IMR-90 (cell line): ENCODE data around the gene SLC8A3. TPM values are rescaled to one million over a fixed set of nuclear protein-coding genes. Genes with fewer than 3 reads are reported as not detected.

Experiments
- ATAC-seq: fragments of 200-7000 bp; cut with Tn5 transposase; 2 replicates; pipeline ENCODE4 v1.9.1; 2020; ENCODE audit warnings: low read depth, mild to moderate bottlenecking, moderate library complexity
- BruUV-seq: library from RNA; stranded (reverse); fragments of 400-500 nt; replicated peaks from 2 replicates; lab custom pipeline; 2021; lab: Mats Ljungman, UMichigan
- CTCF ChIA-PET: fragments of 300-600 bp; formaldehyde crosslinking; extraction: SDS; loops from one replicate; lab custom pipeline; 2021; ENCODE audit warnings: antibody characterized with exemption; lab: Yijun Ruan, JAX
- POLR2A ChIA-PET: fragments of 300-600 bp; sonication (Branson Sonifier 250); formaldehyde crosslinking; loops from one replicate; lab custom pipeline; 2022; ENCODE audit warnings: antibody characterized with exemption; ENCODE audit not compliant: unreplicated experiment; lab: Charles Lee
- DNase-seq: peaks from one replicate; pipeline ENCODE4 v3.0.0; 2013
- H2AFZ ChIP-seq: replicated peaks from 2 replicates; pipeline ENCODE3; 2013; ENCODE audit warnings: low read length, mild to moderate bottlenecking; ENCODE audit not compliant: poor library complexity
- H2AK5ac ChIP-seq: 2 replicates; pipeline ENCODE4 v1.6.1; 2013; ENCODE audit warnings: low read depth, low read length, inconsistent platforms
- H2AK9ac ChIP-seq: replicated peaks from 2 replicates; pipeline ENCODE3; 2013; ENCODE audit warnings: mild to moderate bottlenecking, low read depth, low read length, moderate library complexity; ENCODE audit not compliant: poor library complexity
- H2BK120ac ChIP-seq: 2 replicates; pipeline ENCODE4 v1.6.1; 2013; ENCODE audit warnings: low read depth, low read length, inconsistent platforms
- H2BK15ac ChIP-seq: 3 replicates; pipeline ENCODE4 v1.6.1; 2013; ENCODE audit warnings: low read depth, low read length, inconsistent platforms
- H2BK20ac ChIP-seq: 2 replicates; pipeline ENCODE4 v1.6.1; 2013; ENCODE audit warnings: low read depth, mild to moderate bottlenecking, inconsistent platforms, low read length, moderate library complexity
- H2BK5ac ChIP-seq: 2 replicates; pipeline ENCODE4 v1.6.1; 2013; ENCODE audit warnings: mild to moderate bottlenecking, low read depth, low read length, inconsistent platforms; ENCODE audit not compliant: poor library complexity, severe bottlenecking
- H3K14ac ChIP-seq: replicated peaks from 2 replicates; pipeline ENCODE4 v1.6.1; 2013; ENCODE audit warnings: low read depth, low read length, inconsistent platforms
- H3K18ac ChIP-seq: 2 replicates; pipeline ENCODE4 v1.6.1; 2013; ENCODE audit warnings: low read depth, low read length, control low read depth
- H3K23ac ChIP-seq: 2 replicates; pipeline ENCODE4 v1.6.1; 2013; ENCODE audit warnings: low read depth, low read length, inconsistent platforms
- H3K27ac ChIP-seq: 2 replicates; pipeline ENCODE4 v1.5.1; 2013; ENCODE audit warnings: mild to moderate bottlenecking, control low read depth, low read length; ENCODE audit not compliant: insufficient read depth
- H3K27me3 ChIP-seq: 2 replicates; pipeline ENCODE4 v1.6.1; 2013; ENCODE audit warnings: low read length; ENCODE audit not compliant: control insufficient read depth, insufficient read depth
- H3K36me3 ChIP-seq: 2 replicates; pipeline ENCODE4 v1.6.1; 2013; ENCODE audit warnings: low read length, mixed read lengths; ENCODE audit not compliant: control insufficient read depth, insufficient read depth
- H3K4ac ChIP-seq: 2 replicates; pipeline ENCODE4 v1.6.1; 2013; ENCODE audit warnings: low read depth, low read length, inconsistent platforms
- H3K4me1 ChIP-seq: 2 replicates; pipeline ENCODE4 v1.6.1; 2013; ENCODE audit warnings: low read length, mixed read lengths; ENCODE audit not compliant: control insufficient read depth, insufficient read depth
- H3K4me2 ChIP-seq: 2 replicates; pipeline ENCODE4 v1.6.1; 2013; ENCODE audit warnings: low read depth, mild to moderate bottlenecking, control low read depth, low read length, moderate library complexity
- H3K4me3 ChIP-seq: 2 replicates; pipeline ENCODE4 v1.5.1; 2013; ENCODE audit warnings: low read depth, mild to moderate bottlenecking, control low read depth, low read length, moderate library complexity; ENCODE audit not compliant: insufficient read depth
- H3K56ac ChIP-seq: 2 replicates; pipeline ENCODE4 v1.6.1; 2013; ENCODE audit warnings: low read length, inconsistent platforms; ENCODE audit not compliant: insufficient read depth; ENCODE audit errors: extremely low read depth
- H3K79me1 ChIP-seq, 2 experiments: 2 replicates each; pipeline ENCODE4 v1.6.1; 2013; ENCODE audit warnings: low read length in 2 of 2, inconsistent platforms in 1 of 2, low read depth in 1 of 2
- H3K9ac ChIP-seq: 2 replicates; pipeline ENCODE4 v1.6.1; 2013; ENCODE audit warnings: low read depth, low read length, control low read depth
- H3K9me1 ChIP-seq: 2 replicates; pipeline ENCODE4 v1.6.1; 2013; ENCODE audit warnings: low read length, inconsistent platforms; ENCODE audit not compliant: insufficient read depth
- H3K9me3 ChIP-seq: 2 replicates; pipeline ENCODE4 v1.6.1; 2013; ENCODE audit warnings: low read length; ENCODE audit not compliant: control insufficient read depth, insufficient read depth
- H4K20me1 ChIP-seq: 2 replicates; pipeline ENCODE4 v1.6.1; 2013; ENCODE audit warnings: low read length, inconsistent platforms; ENCODE audit not compliant: insufficient read depth
- H4K5ac ChIP-seq: 2 replicates; pipeline ENCODE4 v1.6.1; 2013; ENCODE audit warnings: mild to moderate bottlenecking, low read depth, low read length, control low read depth
- H4K8ac ChIP-seq, 2 experiments: 2 replicates each; pipeline ENCODE4 v1.6.1; 2013; ENCODE audit warnings: low read depth in 2 of 2, low read length in 2 of 2, control low read depth in 1 of 2, inconsistent platforms in 1 of 2
- H4K91ac ChIP-seq: 2 replicates; pipeline ENCODE4 v1.6.1; 2013; ENCODE audit warnings: low read depth, low read length, inconsistent platforms; ENCODE audit not compliant: insufficient read depth
- BHLHE40 ChIP-seq: fragments of 150-350 bp; IDR thresholded peaks from 2 replicates; pipeline ENCODE4 v1.6.1; 2016; ENCODE audit warnings: mild to moderate bottlenecking, low read depth, low read length
- CHD1 ChIP-seq: IDR thresholded peaks from 2 replicates; pipeline ENCODE4 v1.6.1; 2012; ENCODE audit warnings: low read depth, low read length, improper control_type of control experiment
- FOS ChIP-seq: fragments of 150-350 bp; IDR thresholded peaks from 2 replicates; pipeline ENCODE4 v1.6.1; 2016; ENCODE audit warnings: low read depth, low read length
- MAZ ChIP-seq: IDR thresholded peaks from 2 replicates; pipeline ENCODE4 v1.6.1; 2012; ENCODE audit warnings: low read depth, mild to moderate bottlenecking, low read length, improper control_type of control experiment, moderate library complexity, borderline replicate concordance
- NFE2L2 ChIP-seq: fragments of 150-350 bp; IDR thresholded peaks from 2 replicates; pipeline ENCODE4 v1.6.1; 2016; ENCODE audit warnings: low read depth, mild to moderate bottlenecking, low read length
- RFX5 ChIP-seq: IDR thresholded peaks from 2 replicates; pipeline ENCODE4 v1.8.0; 2012; ENCODE audit warnings: low read depth, mild to moderate bottlenecking, low read length, moderate library complexity
- WGBS, 2 experiments: methylation state at CpG; one replicate each; pipeline versions ENCODE4 v1.1.5 to v1.1.7; 2013; ENCODE audit warnings: missing lambda C conversion rate in 2 of 2; ENCODE audit not compliant: insufficient read length in 1 of 2; ENCODE audit errors: extremely low coverage in 2 of 2; 5-methylcytosine and 5-hydroxymethylcytosine counted together
- dilution Hi-C: fragments of 300-500 bp; cut with HindIII; formaldehyde crosslinking; loops from one replicate; pipeline ENCODE4 v1.14.3; 2018; ENCODE audit warnings: low sequenced_read_pairs; ENCODE audit not compliant: unreplicated experiment
- in situ Hi-C: fragments of 300-500 bp; cut with MboI; formaldehyde crosslinking; loops from 3 replicates; pipeline ENCODE4 v1.14.3; 2019; ENCODE audit warnings: low sequenced_read_pairs, inconsistent platforms, mixed read lengths
- intact Hi-C: fragments of 100-400 bp; cut with micrococcal nuclease; formaldehyde crosslinking; loops from 2 replicates; pipeline ENCODE4 v1.10.0; 2022
- polyA plus RNA-seq, 3 experiments: library from polyadenylated mRNA; depleted of rRNA; stranded (reverse); fragments of >200 nt; gene quantifications; 2 replicates each; pipeline ENCODE4 v1.2.3, GENCODE V29; 2012; ENCODE audit warnings: low replicate concordance in 1 of 3
- total RNA-seq: library from RNA; depleted of rRNA; stranded (reverse); fragments of >200 nt; gene quantifications from 2 replicates; pipeline ENCODE4 v1.2.3, GENCODE V29; 2012

The SLC8A3 gene
- total and polyA plus RNA-seq, 2 of the 4 experiments (the other 2 are of a cell fraction): under 0.01 TPM; not detected in 1

- WGBS, 2 experiments: 33% methylated on average over 1 of the region's 12 CpGs; no CpG with 5 or more reads in 1 of the 2 experiments
- no peak overlapping the region for H3K18ac ChIP-seq
- no peak overlapping the region for H3K4me2 ChIP-seq
- no peak overlapping the region for H3K14ac ChIP-seq
- H2BK5ac ChIP-seq: no peak overlapping the region
- H3K4me1 ChIP-seq: no peaks in the 10 kb centered on the region
- H3K27ac ChIP-seq: no peak overlapping the region
- no peaks in the 10 kb centered on the region for H3K9me3 ChIP-seq
- in situ Hi-C loops (no loop called here), intact Hi-C loops (no loop called here), dilution Hi-C loops (no loop called here)
- H2BK15ac ChIP-seq: no peak overlapping the region
- H4K20me1 ChIP-seq: no peaks in the 10 kb centered on the region
- no peak overlapping the region for H2AK9ac ChIP-seq
- ChIA-PET CTCF (no interaction called here), POLR2A (no interaction called here)
- no peak for ATAC-seq
- H3K9ac ChIP-seq: no peak overlapping the region
- H2BK20ac ChIP-seq: no peak overlapping the region
- no peaks in the 10 kb centered on the region for H3K79me1 ChIP-seq
- H4K91ac ChIP-seq: no peak overlapping the region
- BruUV-seq: no TSS peak
- H3K27me3 ChIP-seq: no peaks in the 10 kb centered on the region; the same call in 1 of the 2 replicates
- H3K36me3 ChIP-seq: no peaks in the 10 kb centered on the region
- H4K8ac ChIP-seq: no peak overlapping the region
- H2BK120ac ChIP-seq: no peak overlapping the region
- no peak for TF ChIP-seq MAZ
- TF ChIP-seq RFX5: no peak
- TF ChIP-seq CHD1: no peak
- no peak for TF ChIP-seq FOS
- TF ChIP-seq NFE2L2: no peak
- no peak for TF ChIP-seq BHLHE40
- H3K9me1 ChIP-seq: no peaks in the 10 kb centered on the region
- H3K4ac ChIP-seq: no peak overlapping the region
- H2AK5ac ChIP-seq: no peak overlapping the region
- DNase-seq: no peak
- H3K23ac ChIP-seq: no peak overlapping the region
- no peak overlapping the region for H3K4me3 ChIP-seq
- H4K5ac ChIP-seq: no peak overlapping the region
- H2AFZ ChIP-seq: no peak overlapping the region
- H3K56ac ChIP-seq: no peak overlapping the region
These were observed 74.1 kb downstream of the SLC8A3 start for GRCh38 chr14:70114621-70115156.
